BLaER1 treated with 17β-estradiol and CSF1 and Interleukin-3, amounts not matched to agents 10 nM and 100 nM (cell line): ENCODE measurements around the gene PRDM16.

Experiments used
- H3K27ac ChIP-seq, 11 experiments: shearing (Covaris generic); formaldehyde crosslinking; 2 replicates each; pipeline ENCODE4 v1.8.1; 2022
- H3K27me3 ChIP-seq, 11 experiments: shearing (Covaris generic); formaldehyde crosslinking; 2 replicates each; pipeline ENCODE4 v1.8.1; 2022
- H3K36me3 ChIP-seq, 11 experiments: shearing (Covaris generic); formaldehyde crosslinking; 2 replicates each; pipeline ENCODE4 v1.8.1; 2022
- H3K4me1 ChIP-seq, 10 experiments: shearing (Covaris generic); formaldehyde crosslinking; 2 replicates each; pipeline ENCODE4 v1.8.1; 2022
- H3K4me2 ChIP-seq, 11 experiments: shearing (Covaris generic); formaldehyde crosslinking; 2 replicates each; pipeline ENCODE4 v1.8.1; 2022
- H3K4me3 ChIP-seq, 10 experiments: shearing (Covaris generic); formaldehyde crosslinking; 2 replicates each; pipeline ENCODE4 v1.8.1; 2022
- H3K9ac ChIP-seq, 11 experiments: shearing (Covaris generic); formaldehyde crosslinking; 2 replicates each; pipeline ENCODE4 v1.8.1; 2022
- H3K9me3 ChIP-seq, 11 experiments: shearing (Covaris generic); formaldehyde crosslinking; replicated peaks in 1 of 11; 2 replicates each; pipeline ENCODE4 v1.8.1; 2022
- H4K20me1 ChIP-seq, 11 experiments: shearing (Covaris generic); formaldehyde crosslinking; 2 replicates each; pipeline ENCODE4 v1.8.1; 2022
- Cebpa-rat ChIP-seq, 11 experiments: shearing (Covaris generic); IDR thresholded peaks; 2 replicates each; pipeline ENCODE4 v1.8.1; 2022

PRDM16 gene

DNA sequence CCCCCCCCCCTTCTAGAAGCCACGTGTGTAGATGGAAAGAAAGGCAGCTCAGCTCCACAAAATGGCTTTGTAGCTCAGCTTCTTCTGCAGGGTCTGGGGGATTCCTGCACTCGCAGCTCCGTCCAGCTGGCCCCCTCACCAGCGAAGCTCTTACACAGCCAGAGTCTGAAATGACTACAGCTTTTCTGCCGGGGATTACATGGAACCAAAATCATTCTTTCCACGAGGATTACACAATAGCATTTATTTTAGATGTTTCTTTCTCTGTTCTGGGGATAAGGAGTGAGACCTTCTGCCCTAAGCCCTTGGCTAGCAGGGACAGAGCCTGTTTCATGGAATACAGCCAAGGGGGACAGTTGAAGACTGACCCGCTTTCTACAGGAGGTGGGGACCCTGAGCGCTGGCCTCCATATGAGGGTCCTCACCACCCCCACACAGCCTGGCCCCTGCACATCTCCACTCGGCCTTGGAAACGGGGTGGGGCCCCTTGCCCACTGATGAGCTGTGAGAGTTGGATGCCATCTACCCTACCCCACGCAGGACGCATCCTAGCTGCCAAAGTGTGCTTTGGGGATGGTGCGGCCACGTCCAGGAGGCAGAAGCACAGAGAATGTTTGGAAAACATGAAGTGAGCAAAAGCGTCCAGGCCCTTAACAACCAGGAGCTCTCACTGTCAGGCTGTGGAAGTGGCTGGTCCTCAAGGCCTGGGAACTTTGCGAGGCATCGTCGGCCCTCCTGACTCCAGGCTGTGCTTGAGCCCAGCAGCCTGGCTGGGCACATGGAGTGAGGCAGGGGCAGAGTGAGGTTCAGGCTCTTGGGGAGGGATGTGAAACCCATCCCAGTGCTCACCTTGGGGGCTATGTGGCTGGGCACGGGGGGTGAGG is 33.2 kb upstream of the PRDM16 start:
- H3K4me3 ChIP-seq = no peak overlapping the region
- TF ChIP-seq Cebpa-rat (IDR thresholded peaks at IDR 0.05) = 0 out of 22 replicates have a peak, but pooled peaks of 1 of the 11 experiments have one; percentile 18
- no peak overlapping the region for H3K9ac ChIP-seq
- no peak overlapping the region for H3K4me2 ChIP-seq
- H3K36me3 ChIP-seq = no peaks in the 10 kb centered on the region
- H3K27me3 ChIP-seq = peaks cover 12 to 63% (median 49%) of the 10 kb centered on the region in 11 experiments
- peaks cover 0 to 27% (median 24%) of the 10 kb centered on the region in 10 experiments; a peak in 16 of 20 replicates for H3K4me1 ChIP-seq
- peaks cover 0 to 66% (median 9%) of the 10 kb centered on the region in 11 experiments; a peak in 10 of 22 replicates for H4K20me1 ChIP-seq
- no peak overlapping the region for H3K27ac ChIP-seq
- no peaks in the 10 kb centered on the region for H3K9me3 ChIP-seq

DNA sequence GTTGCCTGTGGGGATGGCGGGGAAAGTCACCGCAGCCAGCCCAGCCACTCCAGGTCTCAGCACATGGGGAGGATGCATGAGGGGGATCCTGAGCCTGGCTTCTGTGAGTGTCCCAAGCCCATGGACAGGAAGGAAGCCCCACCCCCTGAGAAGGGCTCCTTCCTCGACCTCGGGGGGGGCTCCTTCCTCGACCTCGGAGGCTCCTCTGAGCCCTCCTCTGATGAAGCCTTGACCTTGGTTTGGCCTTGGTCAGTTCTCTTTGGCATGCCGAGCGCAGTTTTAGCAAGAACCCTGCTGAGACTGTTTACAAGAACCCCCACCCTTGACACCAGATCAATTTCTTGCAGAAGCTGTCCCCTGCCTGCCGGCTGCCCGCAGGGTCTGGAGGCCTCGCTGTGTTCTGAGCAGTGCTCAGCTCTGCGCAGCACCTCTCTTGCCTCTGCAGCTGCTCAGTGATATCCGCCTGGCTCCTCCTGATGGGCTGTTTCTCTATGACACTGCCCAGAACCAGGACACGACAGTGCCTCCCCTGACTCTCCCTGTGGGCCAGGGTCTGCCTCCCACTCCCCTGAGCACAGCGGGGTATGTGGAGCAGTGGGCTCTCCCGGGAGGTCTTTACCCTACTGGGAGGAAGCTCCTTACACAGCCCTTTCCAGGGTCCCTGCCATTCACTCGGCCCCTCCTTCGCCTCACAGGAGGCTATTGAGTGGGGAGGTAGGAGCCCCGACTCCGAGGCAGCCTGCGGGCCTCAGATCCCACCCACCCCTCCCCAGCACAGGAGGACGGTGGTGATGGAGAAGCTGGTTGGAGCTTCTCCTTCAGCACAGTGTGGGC is 32.3 kb upstream of the PRDM16 start:
- no peak for TF ChIP-seq Cebpa-rat (IDR thresholded peaks at IDR 0.05)
- H4K20me1 ChIP-seq = peaks cover 0 to 58% (median 5%) of the 10 kb centered on the region in 11 experiments; a peak in 10 of 22 replicates
- peaks cover 4 to 62% (median 40%) of the 10 kb centered on the region in 11 experiments; a peak in 19 of 22 replicates for H3K27me3 ChIP-seq

DNA sequence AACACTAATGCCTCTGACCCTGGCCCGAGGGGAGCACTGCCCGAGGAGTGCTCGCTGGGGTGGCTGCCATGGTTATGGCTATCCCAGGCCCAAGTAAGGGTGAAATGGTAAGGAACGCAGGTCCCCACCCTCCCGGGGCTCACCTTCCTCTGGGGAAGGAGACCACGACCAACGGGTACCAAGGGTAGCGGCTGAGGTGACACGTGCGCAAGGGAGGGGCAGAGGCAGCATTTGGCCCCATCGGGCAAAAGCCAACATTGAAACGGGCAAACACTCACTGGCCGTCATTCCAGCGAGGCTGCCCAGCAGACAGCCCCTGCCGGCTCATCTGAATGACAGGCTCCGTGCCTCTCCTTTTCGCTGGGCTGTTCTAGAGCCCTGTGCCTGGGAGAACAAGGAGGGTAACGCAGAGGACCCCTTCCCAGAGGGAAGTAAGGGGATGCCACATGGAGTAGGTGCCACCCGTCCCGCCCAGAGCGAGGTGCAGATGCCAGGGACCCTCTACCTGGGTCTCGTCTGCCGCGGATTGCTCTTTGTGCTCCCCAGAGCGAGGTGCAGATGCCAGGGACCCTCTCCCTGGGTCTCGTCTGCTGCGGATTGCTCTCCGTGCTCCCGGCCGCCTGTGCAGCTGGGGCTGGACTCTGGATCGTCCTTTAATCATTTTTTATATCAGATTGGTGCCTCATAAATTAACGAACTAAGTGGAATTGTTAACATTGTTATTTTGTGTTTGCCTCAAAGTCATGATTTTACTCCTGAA is 31.5 kb upstream of the PRDM16 start:
- Histone ChIP-seq H3K4me3 (no peak overlapping the region), H3K9ac (no peak overlapping the region), H3K36me3 (no peaks in the 10 kb centered on the region), H3K27ac (no peak overlapping the region), H3K27me3 (peaks cover 4 to 56% (median 33%) of the 10 kb centered on the region in 11 experiments; a peak in 18 of 22 replicates), H3K9me3 (no peaks in the 10 kb centered on the region), H3K4me1 (peaks cover 0 to 29% (median 25%) of the 10 kb centered on the region in 10 experiments; a peak in 16 of 20 replicates), H3K4me2 (no peak overlapping the region), H4K20me1 (peaks cover 0 to 50% (median 3%) of the 10 kb centered on the region in 11 experiments; a peak in 9 of 22 replicates)
- TF ChIP-seq Cebpa-rat (IDR thresholded peaks at IDR 0.05) = no peak

More for the DNA sequence above, 32.3 kb upstream of the PRDM16 start:
- Histone ChIP-seq H3K27ac (no peak overlapping the region), H3K4me3 (no peak overlapping the region), H3K4me1 (peaks cover 0 to 27% (median 24%) of the 10 kb centered on the region in 10 experiments; a peak in 16 of 20 replicates), H3K9me3 (no peaks in the 10 kb centered on the region), H3K36me3 (no peaks in the 10 kb centered on the region), H3K4me2 (no peak overlapping the region), H3K9ac (no peak overlapping the region)

DNA sequence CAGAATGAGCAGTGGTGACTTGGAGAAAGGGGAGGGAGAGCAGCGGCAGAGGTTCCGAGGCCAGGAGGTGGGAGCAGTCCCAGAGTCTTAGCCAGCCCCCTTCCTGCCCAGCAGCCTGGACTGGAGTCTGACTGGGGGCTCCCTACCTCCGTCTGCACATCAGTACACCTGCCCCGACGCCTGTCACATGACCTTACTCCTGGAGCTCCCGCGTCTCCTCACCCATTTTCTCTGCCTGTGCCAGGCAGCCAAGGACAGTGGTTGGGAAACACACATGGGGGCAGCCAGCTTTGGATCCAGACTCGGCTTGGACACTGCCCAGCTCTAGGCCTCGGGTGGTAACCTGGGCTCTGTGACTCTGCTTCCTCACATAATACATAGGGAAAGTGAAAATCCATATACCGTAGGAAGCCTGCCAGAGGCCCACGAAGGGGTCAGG is 30.9 kb upstream of the PRDM16 start:
- H3K4me1 ChIP-seq = peaks cover 0 to 28% (median 22%) of the 10 kb centered on the region in 10 experiments; a peak in 16 of 20 replicates
- no peak overlapping the region for H3K9ac ChIP-seq
- peak overlapping the region in 8 of 11 experiments; percentile 41 to 73 (median 66); a peak in 12 of 22 replicates for H3K4me2 ChIP-seq
- peaks cover 4 to 49% (median 26%) of the 10 kb centered on the region in 11 experiments; a peak in 18 of 22 replicates for H3K27me3 ChIP-seq
- no peak for TF ChIP-seq Cebpa-rat (IDR thresholded peaks at IDR 0.05)
- no peak overlapping the region for H3K4me3 ChIP-seq
- H3K9me3 ChIP-seq = no peaks in the 10 kb centered on the region
- peaks cover 0 to 46% (median 3%) of the 10 kb centered on the region in 11 experiments; a peak in 9 of 22 replicates for H4K20me1 ChIP-seq
- H3K27ac ChIP-seq = no peak overlapping the region
- H3K36me3 ChIP-seq = no peaks in the 10 kb centered on the region

DNA sequence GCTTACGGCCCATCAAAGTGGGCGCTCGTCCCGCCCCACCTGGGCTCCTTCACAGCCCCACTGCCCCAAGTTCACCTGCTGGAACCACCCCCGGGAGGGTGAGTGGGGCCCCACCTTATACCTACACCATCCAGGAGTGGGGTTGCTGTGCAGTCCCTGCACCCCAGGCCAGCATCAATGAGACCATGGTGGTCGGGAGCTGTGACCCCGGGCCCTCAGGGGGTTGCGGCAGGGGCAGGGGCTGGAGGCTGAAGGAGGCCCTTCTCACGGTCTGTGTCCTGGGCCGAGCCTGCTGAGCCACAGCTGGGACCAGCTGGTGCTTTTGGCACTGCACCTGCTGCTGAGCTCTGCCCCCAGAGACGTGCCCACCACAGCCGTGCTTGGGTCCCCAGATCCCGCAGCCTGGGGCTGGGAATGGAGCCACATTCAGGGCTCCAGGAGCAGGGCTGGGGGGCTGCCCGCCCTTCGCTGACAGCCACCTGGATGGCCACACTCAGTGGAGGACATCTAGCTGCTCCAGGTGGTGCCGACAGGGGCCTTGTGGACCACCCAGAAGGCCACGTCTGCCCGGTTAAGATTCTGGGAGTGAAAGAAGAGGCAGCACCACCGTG is 30.3 kb upstream of the PRDM16 start:
- H3K27me3 ChIP-seq = peaks cover under 1 to 44% (median 20%) of the 10 kb centered on the region in 11 experiments; a peak in 17 of 22 replicates
- H3K4me3 ChIP-seq = no peak overlapping the region
- H3K9ac ChIP-seq = no peak overlapping the region
- no peaks in the 10 kb centered on the region for H3K9me3 ChIP-seq
- H3K36me3 ChIP-seq = no peaks in the 10 kb centered on the region
- no peak for TF ChIP-seq Cebpa-rat (IDR thresholded peaks at IDR 0.05)
- H4K20me1 ChIP-seq = peaks cover 0 to 42% (median 0%) of the 10 kb centered on the region in 11 experiments; a peak in 9 of 22 replicates
- peak overlapping the region in 8 of 11 experiments; percentile 41 to 73 (median 66); a peak in 14 of 22 replicates for H3K4me2 ChIP-seq
- peaks cover 0 to 23% (median 17%) of the 10 kb centered on the region in 10 experiments; a peak in 14 of 20 replicates for H3K4me1 ChIP-seq
- no peak overlapping the region for H3K27ac ChIP-seq

DNA sequence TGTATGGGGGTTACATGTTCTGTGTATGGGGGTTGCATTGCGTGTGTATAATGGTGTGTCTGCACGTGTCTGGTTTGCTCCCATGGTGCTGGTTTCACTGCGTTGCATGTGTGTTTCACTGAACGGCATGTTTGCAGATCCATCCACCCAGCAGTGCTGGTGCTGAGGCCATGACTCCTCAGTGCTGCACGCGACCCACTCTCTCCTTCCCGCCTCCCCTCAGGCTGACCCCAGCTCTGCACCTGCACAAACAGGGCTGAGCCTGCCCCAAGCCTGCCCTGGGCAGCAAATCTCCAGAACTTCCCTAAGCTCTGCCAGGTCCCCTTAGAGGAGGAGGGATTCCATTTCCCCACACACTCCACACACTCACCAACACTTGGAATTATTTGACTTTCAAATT is 29.0 kb upstream of the PRDM16 start:
- Histone ChIP-seq H3K27me3 (peaks cover 0 to 31% (median 7%) of the 10 kb centered on the region in 11 experiments; a peak in 11 of 22 replicates), H3K4me1 (peaks cover 0 to 21% (median 16%) of the 10 kb centered on the region in 10 experiments; a peak in 14 of 20 replicates), H3K9me3 (peaks cover 0 to 4% (median 0%) of the 10 kb centered on the region in 11 experiments; a peak in 4 of 22 replicates), H3K4me2 (no peak overlapping the region), H3K4me3 (no peak overlapping the region), H3K36me3 (no peaks in the 10 kb centered on the region), H3K9ac (no peak overlapping the region), H3K27ac (no peak overlapping the region), H4K20me1 (peaks cover 0 to 29% (median 0%) of the 10 kb centered on the region in 11 experiments; a peak in 9 of 22 replicates)
- TF ChIP-seq Cebpa-rat (IDR thresholded peaks at IDR 0.05) = no peak

DNA sequence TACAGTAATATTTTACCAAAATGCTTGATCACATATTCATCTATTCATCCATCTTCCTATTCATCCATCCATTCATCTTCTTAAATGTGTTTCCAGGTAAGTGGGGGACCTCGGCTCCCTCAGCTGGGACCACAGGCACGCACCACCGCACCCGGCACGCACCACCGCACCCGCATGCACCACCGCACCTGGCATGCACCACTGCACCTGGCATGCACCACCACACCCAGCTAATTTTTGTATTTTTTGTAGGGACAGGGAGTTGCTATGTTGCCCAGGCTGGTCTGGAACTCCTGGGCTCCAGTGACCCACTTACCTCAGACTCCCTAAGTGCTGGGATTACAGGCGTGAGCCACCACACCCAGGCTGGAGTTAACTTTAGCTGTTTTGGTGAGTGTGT is 26.5 kb upstream of the PRDM16 start:
- Histone ChIP-seq H3K4me3 (no peak overlapping the region), H3K27me3 (peaks cover 0 to 19% (median 4%) of the 10 kb centered on the region in 11 experiments; a peak in 6 of 22 replicates), H3K9ac (no peak overlapping the region), H3K36me3 (no peaks in the 10 kb centered on the region), H3K4me2 (peak overlapping the region in 7 of 11 experiments; percentile 18 to 48 (median 34); a peak in 8 of 22 replicates), H3K4me1 (peaks cover 0 to 21% (median 16%) of the 10 kb centered on the region in 10 experiments; a peak in 14 of 20 replicates), H3K27ac (no peak overlapping the region), H4K20me1 (peaks cover 0 to 14% (median 0%) of the 10 kb centered on the region in 11 experiments; a peak in 6 of 22 replicates), H3K9me3 (peaks cover 0 to 12% (median 0%) of the 10 kb centered on the region in 11 experiments; a peak in 6 of 22 replicates)
- TF ChIP-seq Cebpa-rat (IDR thresholded peaks at IDR 0.05) = no peak
